Measurements from ENCODE around the gene CYP2E1.
"Not testable (repeated sequence)": the region's sequence is repeated elsewhere in the genome, so short reads cannot be mapped to it uniquely, and the experiment has no call there.

CYP2E1 gene

DNA sequence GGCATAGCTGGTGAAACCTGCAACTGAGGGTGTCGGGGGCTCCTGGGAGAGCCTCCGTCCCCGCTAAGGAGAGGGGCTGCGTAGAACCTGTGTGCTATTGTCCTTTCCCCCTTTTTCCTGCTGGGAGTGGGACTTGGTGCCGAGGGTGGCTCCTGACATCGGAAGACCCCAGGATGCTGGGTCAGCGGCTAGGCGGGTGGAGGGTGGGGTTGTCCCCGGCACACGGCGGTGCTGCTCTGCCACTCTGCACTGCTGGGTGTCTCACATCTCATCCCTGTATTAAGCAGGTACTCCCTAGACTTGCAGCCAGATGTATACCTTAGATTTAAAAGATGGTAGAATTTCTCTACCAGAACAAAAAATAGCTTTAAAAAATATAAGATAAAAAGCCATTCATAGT, 44.9 kb downstream of the CYP2E1 start:
- H3K36me3 Mint-ChIP-seq, H3K27ac Mint-ChIP-seq, DNase-seq, CTCF ChIA-PET, H3K4me1 Mint-ChIP-seq, H3K4me3 Mint-ChIP-seq: not testable (repeated sequence)
- Mint-ChIP-seq H3K27me3 (peaks cover 16% of the 10 kb centered on the region), H3K9me3 (peaks cover 17% of the 10 kb centered on the region)

GRCh38 chr10:133573460-133573859, 46.3 kb downstream of the CYP2E1 start:
- DNase-seq, H3K27ac Mint-ChIP-seq, H3K4me3 Mint-ChIP-seq, H3K36me3 Mint-ChIP-seq, H3K4me1 Mint-ChIP-seq: not testable (repeated sequence)
- CTCF ChIA-PET = interaction anchor here (1.0 to 1.2 kb wide), 2 partner anchors 135 to 136 kb away, joined by 3 to 5 read pairs; no protein-coding TSS in a partner anchor
- H3K27me3 Mint-ChIP-seq = peaks cover 12% of the 10 kb centered on the region
- H3K9me3 Mint-ChIP-seq = peaks cover 13% of the 10 kb centered on the region

DNA sequence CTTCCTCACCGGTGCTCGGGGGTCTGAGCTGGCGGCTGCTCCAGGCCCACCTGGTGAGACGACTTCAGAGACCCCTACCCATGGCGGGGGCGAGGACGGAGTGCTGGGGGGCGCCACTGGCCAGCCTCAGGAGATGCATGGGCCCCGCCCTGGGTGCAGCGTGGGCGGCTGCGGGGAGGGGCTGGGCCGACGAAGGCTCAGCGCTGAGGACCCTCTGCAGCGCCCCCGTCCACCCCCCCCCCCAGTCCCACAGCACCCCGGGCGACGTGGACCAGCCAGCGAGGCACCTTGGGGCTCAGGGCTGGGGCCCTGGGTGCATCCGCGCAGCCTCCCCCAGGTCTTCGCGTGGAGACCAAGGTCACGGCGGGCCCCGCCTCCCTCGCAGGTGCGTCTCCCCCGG, 49.9 kb downstream of the CYP2E1 start:
- Mint-ChIP-seq H3K27me3 (peaks cover 13% of the 10 kb centered on the region), H3K9me3 (peaks cover 13% of the 10 kb centered on the region)
- H3K36me3 Mint-ChIP-seq, DNase-seq, H3K27ac Mint-ChIP-seq, H3K4me3 Mint-ChIP-seq, CTCF ChIA-PET, H3K4me1 Mint-ChIP-seq: not testable (repeated sequence)

Measured in activated naive CD4-positive, alpha-beta T cell treated with anti-CD3 and anti-CD28 coated beads, Interleukin-2, amount 10 ng/mL, durations not matched to agents 7 days and 5 days (primary cell).